DOHH2 (cell line): ENCODE data around the gene ZNF575.

Experiments used
- CTCF ChIP-seq: fragments of 200-600 bp; sonication (generic); IDR thresholded peaks from one replicate; pipeline ENCODE4 v1.5.1; 2014; ENCODE audit warnings: antibody characterized with exemption, mild to moderate bottlenecking, low read depth, low read length; ENCODE audit not compliant: poor library complexity, severe bottlenecking
- EZH2phosphoT487 ChIP-seq: fragments of 200-600 bp; sonication (generic); IDR thresholded peaks from 2 replicates; pipeline ENCODE4 v1.6.1; 2017; ENCODE audit warnings: borderline replicate concordance, mild to moderate bottlenecking, antibody characterized with exemption, low read length, moderate library complexity, mixed read lengths

GRCh38 chr19:43581467-43581866 lies 48.5 kb downstream of the ZNF575 start:
- TF ChIP-seq CTCF (no peak), EZH2phosphoT487 (no peak)
